Hypothalamus (tissue), 51 donors: ENCODE results near the gene RDH13.
"Not testable (repeated sequence)": the region's sequence is repeated elsewhere in the genome, so short reads cannot be mapped to it uniquely, and the experiment has no call there.

Experiments
- DNase-seq, 51 donors: peaks; one replicate each; lab custom pipeline; 2025; lab: John Stamatoyannopoulos, UW

The RDH13 gene

DNA sequence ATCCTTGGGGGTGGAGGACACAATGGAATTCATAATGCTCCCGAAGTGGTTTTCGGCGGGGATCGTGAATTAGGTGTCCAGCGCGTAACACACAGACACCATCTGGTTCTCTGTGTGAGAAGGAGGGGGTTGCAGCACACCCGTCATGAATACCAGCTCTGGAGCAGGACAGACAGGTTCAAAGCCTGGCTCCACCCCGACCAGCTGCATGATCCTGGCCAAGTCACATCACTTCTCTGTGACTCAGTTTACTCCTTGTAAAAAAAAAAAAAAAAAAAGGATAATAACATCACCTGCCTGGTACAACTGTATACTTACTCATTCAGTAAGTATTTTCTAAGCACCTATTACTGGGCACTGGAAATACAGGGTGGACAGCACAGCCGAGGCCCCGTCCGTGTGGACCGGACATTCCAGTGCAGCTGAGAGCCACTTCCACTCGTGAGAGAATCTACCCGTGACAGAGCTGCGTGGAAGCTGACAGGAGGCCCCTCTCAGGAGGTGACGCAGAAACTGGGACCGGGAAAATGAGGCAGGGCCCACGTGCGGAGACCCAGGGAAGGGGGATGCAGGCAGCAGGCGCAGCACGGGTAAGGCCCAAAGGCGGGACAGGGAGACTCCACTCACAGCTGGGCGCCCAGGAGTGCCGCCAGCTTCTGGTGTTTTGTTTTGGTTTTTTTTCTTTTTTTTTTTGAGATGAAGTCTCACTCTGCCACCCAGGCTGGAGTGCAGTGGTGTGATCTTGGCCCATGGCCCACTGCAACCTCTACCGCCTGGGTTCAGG lies 12.0 kb downstream of the RDH13 start:
- no peak for DNase-seq

DNA sequence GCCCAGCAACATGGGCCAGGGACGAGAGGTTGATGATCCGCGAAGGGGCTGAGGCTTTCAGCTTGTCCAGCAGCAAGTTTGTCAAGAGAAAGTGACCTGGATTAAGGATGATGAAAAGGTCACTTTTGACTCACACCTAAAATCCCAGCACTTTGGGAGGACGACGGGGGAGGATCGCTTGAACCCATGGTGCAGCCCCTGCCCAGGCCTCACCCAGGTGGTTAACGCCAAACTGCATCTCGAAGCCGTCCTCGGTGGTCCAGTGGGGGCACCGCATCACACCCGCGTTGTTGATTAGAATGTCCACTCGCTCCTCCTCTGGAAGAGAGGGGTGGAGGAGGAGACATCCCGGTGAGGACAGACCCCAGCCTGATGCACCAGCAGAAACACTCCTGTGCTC lies 14.5 kb downstream of the RDH13 start:
- DNase-seq = no peak

DNA sequence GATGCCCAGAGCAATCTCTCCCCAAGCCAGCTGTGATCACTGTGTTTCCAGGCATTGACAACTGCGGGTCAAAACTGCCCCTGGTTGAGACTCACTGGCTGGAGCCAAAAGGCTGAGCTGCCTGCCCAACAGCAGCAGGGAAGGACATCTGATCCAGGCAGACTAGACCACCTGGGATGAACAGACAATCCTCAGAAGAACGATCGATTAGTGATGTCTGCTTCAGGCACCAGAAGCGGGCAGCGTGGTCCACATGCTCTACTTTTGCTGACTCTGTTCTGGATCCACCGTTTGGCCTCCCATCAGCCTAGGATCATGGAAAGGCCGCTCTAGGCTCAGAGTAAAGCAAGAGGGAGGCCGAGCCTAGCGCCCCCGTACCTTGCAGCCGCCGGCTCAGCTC lies 15.0 kb downstream of the RDH13 start:
- DNase-seq = no peak

DNA sequence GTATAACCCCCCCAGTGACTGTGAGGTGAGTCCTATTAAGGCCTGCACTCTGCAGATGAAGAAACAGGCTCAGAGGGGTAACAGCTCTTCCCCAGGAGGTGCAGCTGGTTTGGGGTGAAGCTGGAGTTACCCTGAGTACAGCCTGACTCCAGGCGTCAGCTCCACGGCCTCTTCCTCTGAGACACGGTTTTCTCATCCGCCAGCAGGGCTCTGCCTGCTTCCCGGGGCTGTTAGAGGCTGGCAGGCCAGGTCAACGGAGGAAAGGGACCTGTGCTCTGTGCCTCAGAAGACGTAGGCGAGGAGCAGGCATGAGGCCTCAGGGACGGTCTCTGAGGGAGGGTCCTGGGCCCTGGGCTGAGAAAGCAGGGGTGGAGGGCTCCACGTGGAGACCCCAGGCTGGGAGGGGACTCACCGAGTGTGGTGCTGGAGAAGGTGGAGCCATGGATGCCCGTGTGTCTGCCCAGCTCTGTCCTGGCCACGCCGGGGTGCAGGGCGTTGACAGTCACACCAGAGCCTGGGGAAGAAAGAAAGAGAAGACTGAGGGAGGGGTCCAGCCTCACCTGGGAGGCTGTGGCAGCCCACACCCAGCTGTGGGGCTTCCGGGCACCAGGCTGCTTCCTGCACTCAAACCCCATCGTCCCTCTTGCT lies 15.8 kb downstream of the RDH13 start:
- DNase-seq = no peak

DNA sequence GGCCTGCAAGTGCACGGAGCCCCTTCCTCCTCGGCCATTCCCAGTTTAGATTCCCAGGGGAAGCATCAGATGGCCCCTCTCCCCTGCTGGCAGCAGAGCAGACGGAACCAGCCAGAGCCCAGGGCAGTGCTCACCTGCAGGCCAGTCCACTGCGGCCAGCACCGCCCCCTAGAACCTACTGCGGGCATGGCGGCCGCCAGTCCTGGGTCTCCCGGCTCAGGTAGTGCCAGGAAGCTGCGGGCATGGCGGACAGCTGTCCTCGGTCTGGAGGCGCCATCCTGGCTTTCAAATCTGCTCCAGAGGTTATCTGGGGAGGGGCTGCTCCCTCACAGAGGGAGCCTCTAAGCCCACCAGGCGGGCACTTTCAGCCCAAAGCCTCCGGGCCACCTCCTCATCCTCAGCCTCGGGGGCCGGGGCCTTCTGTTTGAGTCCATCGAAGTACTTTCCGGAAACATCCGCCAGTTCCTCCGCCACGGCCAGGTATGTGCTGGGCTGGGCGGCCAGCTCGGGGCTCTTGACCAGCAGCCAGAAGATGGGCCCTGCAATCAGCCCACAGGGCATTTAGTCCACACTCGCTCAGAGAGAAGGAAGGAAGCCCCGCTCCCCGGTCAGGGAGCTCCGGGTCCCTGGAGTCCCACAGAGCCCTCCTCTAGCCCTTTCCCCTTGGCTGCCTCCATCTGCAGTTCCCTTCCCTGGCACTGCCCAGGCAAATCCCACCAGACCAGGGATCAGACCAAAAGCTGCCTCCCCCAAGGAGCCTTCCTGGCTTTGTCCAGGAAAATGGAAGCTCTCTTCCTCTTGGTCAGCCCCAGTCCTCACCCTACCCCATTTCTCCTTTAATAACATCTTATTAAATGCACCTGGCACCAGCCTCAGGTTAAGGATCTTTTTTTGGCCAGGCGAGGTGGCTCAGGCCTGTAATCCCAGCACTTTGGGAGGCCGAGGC lies 17.9 kb downstream of the RDH13 start:
- no peak for DNase-seq

DNA sequence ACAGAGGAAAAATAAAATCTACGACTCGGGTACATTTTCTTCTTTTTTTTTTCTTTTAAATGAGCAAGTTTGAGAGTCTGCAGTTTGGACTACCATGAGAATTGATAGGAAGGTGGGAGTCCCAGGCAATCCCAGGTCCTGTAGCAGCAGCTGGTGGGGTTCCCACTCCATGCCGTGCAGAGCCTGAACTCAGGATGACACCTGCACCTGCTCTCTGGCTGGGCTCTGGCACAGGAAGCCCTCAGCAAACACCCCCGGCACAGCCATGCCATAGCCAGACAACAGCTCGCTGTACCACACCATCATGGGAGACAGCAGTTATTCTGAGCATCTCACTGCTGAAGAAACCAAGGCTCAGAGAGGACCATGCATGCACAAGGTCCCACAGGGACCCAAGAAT lies 18.7 kb downstream of the RDH13 start:
- DNase-seq = no peak

DNA sequence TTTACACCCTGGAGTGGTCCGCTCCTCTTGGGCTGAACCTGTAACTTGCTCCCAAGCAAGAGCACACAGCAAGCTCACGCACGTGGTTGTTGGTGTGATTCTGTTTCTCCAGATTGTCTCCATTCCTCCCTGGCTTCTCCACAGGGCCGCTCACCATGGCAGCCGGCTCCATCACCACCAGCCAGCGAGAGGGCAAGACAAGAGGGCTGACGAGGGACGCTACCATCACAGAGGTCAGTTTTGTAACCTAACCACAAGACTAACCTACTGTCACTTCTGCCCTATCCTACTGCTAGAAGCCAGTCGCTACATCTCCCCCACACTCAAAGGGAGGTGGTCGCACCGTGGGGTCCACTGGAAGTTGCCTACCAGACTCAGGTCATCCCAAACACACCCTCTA lies 20.3 kb downstream of the RDH13 start:
- DNase-seq = no peak

DNA sequence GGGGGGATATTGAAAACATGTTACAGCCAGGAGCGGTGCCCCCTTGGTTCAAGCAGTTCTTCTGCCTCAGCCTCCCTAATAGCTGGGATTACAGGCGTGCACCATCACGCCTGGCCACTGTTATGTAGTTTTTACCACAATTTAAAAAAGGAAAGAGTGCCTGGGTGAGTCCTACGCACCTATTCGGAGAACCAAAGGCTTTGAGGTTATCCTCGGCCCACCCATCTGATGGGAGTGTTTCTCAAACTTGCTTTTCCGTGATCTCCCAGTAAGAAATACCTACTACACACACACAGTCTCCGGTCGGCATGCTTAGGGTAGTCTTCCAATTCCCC lies 20.6 kb downstream of the RDH13 start:
- DNase-seq = no peak

DNA sequence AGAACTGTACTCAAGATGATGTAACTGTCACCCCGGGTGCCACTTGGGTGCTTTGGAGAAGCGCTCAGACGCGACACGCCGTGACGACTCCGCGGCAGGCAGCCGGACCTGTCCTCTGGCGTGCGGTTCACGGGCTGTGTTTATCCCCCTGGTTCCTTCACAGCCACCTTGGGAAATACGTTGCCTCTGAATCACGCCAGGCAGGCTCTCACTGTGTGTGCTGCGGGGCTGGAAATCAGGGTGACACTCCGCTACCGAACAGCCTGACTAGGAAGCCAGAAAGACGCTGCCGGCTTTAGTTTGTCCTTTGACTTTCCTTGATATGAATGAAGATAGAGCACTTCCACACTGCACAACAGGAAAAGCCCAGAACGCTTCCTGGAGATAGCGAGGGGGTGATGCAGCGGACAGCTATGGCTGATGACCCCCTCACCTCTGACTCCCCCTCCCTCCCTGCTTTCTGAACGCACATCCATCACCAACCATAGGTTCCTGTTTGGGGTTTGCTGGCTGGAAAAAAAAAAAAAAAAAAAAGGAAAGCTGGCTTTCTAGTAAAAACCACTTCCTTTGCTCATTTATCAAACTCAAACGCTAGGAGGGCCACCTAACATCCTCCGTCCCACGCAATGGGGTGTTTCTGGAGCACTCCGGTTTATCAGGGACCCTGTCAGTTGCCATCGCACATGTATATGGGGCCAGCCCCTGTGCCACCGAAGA lies 21.2 kb downstream of the RDH13 start:
- no peak for DNase-seq

DNA sequence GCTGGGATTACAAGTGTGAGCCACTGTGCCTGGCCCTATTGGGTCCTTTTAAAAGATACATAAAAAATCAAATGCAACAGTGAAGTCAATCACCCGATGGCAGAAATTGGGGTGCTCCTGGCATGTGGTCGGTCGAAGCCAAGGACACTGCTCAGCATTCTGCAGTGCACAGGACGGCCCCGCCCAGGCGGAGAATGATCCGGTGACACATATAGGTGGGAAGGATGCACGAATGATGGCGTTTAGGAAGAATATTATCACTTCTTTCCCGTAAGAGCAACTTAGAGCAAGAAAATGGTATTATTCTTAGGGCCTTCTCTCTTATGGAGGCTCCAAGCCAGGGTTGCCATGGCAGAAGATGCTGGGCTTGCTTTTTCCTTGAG lies 21.7 kb downstream of the RDH13 start:
- DNase-seq = no peak

DNA sequence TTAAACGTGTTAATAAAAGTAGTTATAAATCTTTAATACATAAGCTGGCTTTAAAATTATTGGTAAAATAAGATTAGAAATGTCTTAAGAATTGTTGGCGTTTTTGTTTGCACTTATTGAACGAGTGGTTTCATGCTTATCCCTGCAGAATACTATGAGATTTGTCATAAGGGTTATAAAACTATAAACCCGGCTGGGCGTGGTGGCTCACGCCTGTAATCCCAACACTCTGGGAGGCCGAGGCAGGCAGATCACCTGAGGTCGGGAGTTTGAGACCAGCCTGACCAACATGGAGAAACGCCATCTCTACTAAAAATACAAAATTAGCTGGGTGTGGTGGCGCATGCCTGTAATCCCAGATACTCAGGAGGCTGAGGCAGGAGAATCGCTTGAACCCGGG lies 22.3 kb downstream of the RDH13 start:
- not testable (repeated sequence) for DNase-seq

DNA sequence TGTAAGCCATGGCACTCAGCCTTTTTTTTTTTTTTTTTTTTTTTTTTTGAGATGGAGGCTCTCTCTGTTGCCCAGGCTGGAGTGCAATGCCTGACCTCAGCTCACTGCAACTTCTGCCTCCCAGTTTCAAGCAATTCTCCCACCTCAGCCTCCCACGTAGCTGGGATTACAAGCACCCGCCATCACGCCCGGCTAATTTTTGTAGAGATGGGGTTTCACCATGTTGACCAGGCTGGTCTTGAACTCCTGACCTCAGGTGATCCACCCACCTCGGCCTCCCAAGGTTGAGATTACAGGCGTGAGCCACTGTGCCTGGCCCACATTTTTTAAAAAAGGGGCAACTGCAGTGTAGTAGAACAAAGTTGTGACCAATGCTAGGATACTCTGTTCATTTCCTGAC lies 25.3 kb downstream of the RDH13 start:
- DNase-seq = not testable (repeated sequence)

DNA sequence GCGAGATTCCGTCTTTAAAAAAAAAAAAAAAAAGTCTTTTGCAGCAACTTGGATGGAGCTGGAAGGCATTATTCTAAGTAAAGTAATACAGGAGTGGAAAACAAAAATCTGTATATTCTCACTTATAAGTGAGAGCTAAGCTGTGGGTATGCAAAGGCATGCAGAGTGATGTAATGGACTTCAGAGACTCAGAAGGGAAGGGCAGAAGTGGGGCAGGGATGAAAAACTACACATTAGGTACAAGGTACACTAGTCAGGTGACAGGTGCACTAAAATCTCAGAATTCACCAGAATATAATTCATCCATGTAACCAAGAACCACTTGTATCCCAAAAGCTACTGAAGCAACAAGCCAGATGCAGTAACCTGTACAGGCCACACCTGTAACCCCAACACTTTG lies 26.9 kb downstream of the RDH13 start:
- no peak for DNase-seq

DNA sequence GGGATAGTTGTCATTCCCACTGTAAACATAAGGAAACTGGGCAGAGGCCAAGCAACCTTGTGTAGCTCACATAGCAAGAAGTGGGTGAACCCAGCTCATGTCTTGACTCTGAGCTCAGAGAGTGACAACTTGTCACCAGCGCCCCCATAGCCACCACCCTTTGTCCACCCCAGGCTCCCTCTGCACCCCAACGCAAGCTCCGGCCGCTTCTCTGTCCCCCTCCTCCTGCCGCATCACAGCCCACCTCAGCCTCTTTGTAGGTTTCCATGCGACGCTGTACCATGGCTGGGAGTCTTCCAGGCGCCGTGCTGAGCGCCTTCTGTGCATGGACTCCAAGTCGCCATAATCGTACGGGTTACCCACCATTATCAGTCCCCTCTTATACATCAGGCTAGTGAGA lies 28.2 kb downstream of the RDH13 start:
- DNase-seq = no peak

DNA sequence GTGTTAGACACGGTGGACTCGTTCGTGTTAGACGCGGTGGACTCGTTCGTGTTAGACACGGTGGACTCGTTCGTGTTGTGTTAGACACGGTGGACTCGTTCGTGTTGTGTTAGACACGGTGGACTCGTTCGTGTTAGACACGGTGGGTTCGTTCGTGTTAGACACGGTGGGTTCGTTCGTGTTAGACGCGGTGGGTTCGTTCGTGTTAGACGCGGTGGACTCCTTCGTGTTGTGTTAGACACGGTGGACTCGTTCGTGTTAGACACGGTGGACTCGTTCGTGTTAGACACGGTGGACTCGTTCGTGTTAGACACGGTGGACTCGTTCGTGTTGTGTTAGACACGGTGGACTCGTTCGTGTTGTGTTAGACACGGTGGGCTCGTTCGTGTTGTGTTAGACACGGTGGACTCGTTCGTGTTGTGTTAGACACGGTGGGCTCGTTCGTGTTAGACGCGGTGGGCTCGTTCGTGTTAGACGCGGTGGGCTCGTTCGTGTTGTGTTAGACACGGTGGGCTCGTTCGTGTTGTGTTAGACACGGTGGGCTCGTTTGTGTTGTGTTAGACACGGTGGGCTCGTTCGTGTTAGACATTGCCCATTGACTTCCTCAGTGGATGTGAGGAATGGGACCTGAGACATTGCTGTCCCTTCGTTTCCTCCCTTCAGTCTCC lies 29.8 kb downstream of the RDH13 start:
- DNase-seq = not testable (repeated sequence)

DNA sequence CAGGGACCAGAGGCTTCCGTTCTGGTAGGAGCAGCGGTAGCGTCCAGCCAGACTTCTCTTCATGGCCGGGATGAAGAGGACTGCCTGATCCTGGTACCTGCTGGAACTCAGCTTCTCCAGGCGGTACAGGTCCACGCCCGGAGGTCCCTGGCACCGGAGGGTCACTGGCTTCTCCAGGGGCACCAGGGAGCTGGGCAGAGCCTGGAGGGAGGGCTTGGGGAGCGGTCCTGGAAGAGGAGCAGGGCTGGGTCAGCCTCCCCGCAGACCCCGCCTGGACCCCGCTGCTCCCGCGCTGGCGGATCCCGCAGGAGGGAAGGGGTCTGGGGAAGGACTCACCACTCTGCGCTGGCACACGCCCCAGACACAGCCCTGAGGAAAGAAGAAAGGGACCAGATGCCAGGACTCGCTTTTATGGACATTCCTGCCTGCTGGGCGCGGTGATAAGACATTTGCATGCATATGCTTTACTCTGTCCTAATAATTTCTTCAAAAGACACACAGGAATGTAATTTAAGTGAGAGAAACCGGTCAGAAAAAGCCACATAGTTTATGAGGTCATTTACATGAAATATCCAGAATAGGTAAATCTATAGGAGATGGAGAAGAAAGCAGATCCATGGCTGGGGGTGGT lies 30.7 kb downstream of the RDH13 start:
- no peak for DNase-seq

DNA sequence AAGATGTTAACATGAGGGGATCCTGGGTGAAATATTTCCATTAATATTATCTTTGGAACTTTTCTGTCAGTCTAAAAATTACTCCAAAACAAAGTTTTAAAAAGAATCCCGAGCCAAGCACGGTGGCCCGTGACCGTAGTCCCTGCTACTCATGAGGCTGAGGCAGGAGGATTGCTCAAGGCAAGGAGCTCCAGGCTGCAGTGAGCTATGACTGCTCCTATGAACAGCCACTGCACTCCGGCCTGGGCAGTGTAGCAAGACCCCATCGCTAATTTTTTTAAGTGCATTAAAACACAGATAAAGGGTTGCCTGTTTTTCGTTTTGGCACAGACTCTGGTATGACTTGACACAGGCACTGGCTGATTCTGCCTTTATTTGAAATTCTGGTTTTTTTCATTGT lies 31.8 kb downstream of the RDH13 start:
- no peak for DNase-seq

DNA sequence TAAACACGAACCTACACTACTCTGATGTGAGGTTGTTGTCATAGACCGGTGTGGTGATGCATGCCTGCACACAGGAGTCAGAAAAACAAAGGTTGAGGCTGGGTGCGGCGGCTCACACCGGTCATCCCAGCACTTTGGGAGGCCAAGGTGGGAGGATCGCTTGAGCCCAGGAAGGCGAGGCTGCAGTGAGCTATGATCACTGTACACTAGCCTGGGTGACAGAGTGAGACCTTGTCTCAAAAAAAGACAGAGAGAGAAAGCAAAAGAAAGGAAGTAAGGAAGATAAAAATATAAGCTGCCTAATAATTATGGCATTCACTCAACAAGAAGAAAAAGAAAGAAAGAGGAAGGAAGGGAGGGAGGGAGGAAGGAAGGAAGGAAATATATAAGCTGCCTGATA lies 34.2 kb downstream of the RDH13 start:
- no peak for DNase-seq

DNA sequence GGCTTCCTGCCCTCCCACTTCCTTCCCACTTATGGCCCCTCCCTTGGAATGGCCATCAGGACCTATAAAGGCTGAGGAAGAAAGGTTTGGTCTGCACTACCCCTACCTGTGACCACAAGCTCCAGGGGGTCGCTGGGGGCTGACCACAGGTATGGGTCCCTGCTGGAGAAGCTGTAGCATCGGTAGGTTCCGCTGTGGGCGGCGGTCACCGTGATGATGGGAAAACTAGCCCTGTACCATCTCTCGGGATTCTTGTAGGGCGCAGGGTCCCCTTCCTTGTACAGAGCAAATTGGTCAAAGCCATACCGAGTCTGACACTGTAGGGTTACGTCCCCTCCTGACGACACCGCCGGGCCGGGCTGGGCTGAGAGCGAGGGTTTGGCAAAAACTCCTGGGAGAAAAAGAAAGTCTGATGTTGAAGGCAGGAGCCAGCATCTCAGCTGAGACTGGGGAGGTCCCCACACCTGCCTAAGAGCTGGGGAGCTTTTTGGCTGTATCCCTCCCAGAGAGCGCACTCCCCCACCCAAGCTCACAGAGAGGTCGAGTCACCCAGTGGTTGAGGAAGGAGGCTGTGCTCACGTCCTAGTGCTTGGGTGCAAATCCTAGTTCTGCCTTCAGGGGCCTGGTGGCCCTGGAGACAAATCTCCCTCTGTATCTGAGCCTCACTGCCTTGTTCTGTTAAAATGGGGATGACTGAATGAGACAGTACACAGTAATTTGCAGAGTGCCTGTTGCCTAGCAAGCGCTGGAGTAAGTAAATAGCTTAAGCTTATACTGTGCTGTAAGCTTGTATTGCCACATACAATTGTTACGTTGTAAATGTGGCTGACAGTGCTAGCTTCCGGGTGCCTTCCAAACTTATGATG lies 35.2 kb downstream of the RDH13 start:
- DNase-seq = no peak
